HepG2 (cell line): ENCODE measurements around the gene ANKLE1. TPM values are rescaled to one million over a fixed set of nuclear protein-coding genes. Genes with fewer than 3 reads are reported as not detected.

ENCODE experiments used
- NFYB ChIP-seq: sonication (generic); formaldehyde crosslinking; IDR thresholded peaks from 2 replicates; pipeline ENCODE4 v1.4.0; 2020; ENCODE audit warnings: missing genetic modification reagents
- RARG ChIP-seq: sonication (generic); formaldehyde crosslinking; IDR thresholded peaks from 2 replicates; pipeline ENCODE4 v1.4.0; 2020; ENCODE audit warnings: low read depth, mild to moderate bottlenecking, missing genetic modification reagents
- SMAD9 ChIP-seq: sonication (generic); formaldehyde crosslinking; IDR thresholded peaks from 2 replicates; pipeline ENCODE4 v1.5.1; 2020; ENCODE audit warnings: mild to moderate bottlenecking, missing genetic modification reagents
- SMARCE1 ChIP-seq: fragments of 450-650 bp; IDR thresholded peaks from 2 replicates; pipeline ENCODE4 v1.6.1; 2017; ENCODE audit warnings: borderline replicate concordance
- YEATS4 ChIP-seq: sonication (generic); formaldehyde crosslinking; IDR thresholded peaks from 2 replicates; pipeline ENCODE4 v1.4.0; 2020; ENCODE audit warnings: missing genetic modification reagents, borderline replicate concordance
- ZNF121 ChIP-seq: sonication (generic); formaldehyde crosslinking; IDR thresholded peaks from 2 replicates; pipeline ENCODE4 v1.5.0; 2020; ENCODE audit warnings: mild to moderate bottlenecking, missing genetic modification reagents
- ZNF546 ChIP-seq: sonication (generic); formaldehyde crosslinking; conservative IDR thresholded peaks from 2 replicates; pipeline ENCODE4 v1.8.1; 2023; ENCODE audit warnings: mild to moderate bottlenecking, missing genetic modification reagents
- ZZZ3 ChIP-seq: sonication (generic); formaldehyde crosslinking; IDR thresholded peaks from 2 replicates; pipeline ENCODE4 v1.4.0; 2020; ENCODE audit warnings: missing genetic modification reagents, mild to moderate bottlenecking, borderline replicate concordance
- polyA plus RNA-seq, 8 experiments: library from polyadenylated mRNA; depleted of rRNA in 3 of 8; stranded (reverse) in 7 of 8; unstranded in 1 of 8; fragments of >200 nt; fragmentation: Illumina TruSeq in 4 of 8; extraction: Trizol in 4 of 8; gene quantifications; 2 replicates each; pipeline versions ENCODE4 v1.2.1 to v1.2.3, GENCODE V29; 2011 to 2016; ENCODE audit warnings: low read depth in 4 of 8, missing spikeins in 1 of 8, mixed read lengths in 1 of 8; ENCODE audit not compliant: insufficient read depth in 1 of 8
- total RNA-seq, 5 experiments: library from RNA; depleted of rRNA; stranded (reverse); fragments of >200 nt; fragmentation: Illumina TruSeq; extraction: Trizol; gene quantifications; 2 replicates each; pipeline ENCODE4 v1.2.3, GENCODE V29; 2016; ENCODE audit warnings: low read depth in 1 of 5
- TF ChIP-seq, protein P1 (sequence below): sonication (generic); formaldehyde crosslinking; IDR thresholded peaks from 2 replicates; pipeline ENCODE4 v1.4.0; 2020; ENCODE audit warnings: mild to moderate bottlenecking, missing genetic modification reagents
- TF ChIP-seq, protein P2 (sequence below): sonication (generic); formaldehyde crosslinking; conservative IDR thresholded peaks from 2 replicates; pipeline ENCODE4 v1.8.0; 2022; ENCODE audit warnings: mild to moderate bottlenecking, moderate library complexity, missing genetic modification reagents
- TF ChIP-seq, protein P3 (sequence below): sonication (generic); formaldehyde crosslinking; IDR thresholded peaks from 2 replicates; pipeline ENCODE4 v1.4.0; 2020; ENCODE audit warnings: missing genetic modification reagents, low read depth, mild to moderate bottlenecking, borderline replicate concordance
- TF ChIP-seq, protein P4 (sequence below): sonication (generic); formaldehyde crosslinking; IDR thresholded peaks from 2 replicates; pipeline ENCODE4 v1.5.0; 2020; ENCODE audit warnings: missing genetic modification reagents
- TF ChIP-seq, protein P5 (sequence below): sonication (generic); formaldehyde crosslinking; IDR thresholded peaks from 2 replicates; pipeline ENCODE4 v1.4.0; 2020; ENCODE audit warnings: missing genetic modification reagents, borderline replicate concordance

The ANKLE1 gene
- total and polyA plus RNA-seq, 2 of the 13 experiments (the other 11 are each of a cell fraction or from before 2014, with no cell fraction given), result 0.69 to 1.5 TPM

DNA sequence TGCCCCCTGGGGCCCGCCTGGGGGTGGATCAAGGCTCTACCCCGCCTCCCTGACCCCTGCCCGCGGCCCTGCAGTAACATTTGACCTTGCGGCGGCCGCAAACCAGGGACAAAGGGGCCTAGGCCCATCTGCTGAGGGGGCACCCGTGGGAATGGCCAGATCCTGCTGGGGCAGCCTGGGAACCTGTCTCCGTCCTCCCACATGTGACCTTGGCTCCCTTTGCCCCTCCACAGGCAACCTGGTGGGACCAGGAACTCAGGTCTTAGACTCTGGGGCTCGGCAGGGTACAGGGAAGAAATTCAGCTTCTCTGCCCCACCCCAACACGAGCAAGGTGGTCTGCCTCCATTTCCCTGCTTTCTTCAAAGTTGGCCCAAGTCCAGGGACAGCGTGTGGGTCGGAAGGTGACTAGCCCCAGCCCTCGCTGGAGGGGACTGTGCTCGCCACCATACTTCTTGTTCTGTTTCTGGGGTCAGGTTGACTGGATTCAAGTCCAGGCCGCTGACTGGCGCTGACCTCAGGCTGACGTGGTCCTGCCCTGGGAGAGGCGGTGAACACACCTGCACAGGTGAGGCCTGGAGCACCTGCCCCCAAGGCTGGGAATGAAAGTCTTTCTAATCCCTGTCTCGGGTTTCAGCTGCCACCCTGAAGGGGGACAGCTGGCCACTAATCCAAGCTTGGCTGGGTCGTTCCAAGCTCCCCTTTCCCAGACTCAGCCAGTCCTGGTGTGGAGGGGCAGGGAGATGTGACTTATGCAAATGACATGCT lies 33.5 kb upstream of the ANKLE1 start (continued):
- TF ChIP-seq, protein P1, sequence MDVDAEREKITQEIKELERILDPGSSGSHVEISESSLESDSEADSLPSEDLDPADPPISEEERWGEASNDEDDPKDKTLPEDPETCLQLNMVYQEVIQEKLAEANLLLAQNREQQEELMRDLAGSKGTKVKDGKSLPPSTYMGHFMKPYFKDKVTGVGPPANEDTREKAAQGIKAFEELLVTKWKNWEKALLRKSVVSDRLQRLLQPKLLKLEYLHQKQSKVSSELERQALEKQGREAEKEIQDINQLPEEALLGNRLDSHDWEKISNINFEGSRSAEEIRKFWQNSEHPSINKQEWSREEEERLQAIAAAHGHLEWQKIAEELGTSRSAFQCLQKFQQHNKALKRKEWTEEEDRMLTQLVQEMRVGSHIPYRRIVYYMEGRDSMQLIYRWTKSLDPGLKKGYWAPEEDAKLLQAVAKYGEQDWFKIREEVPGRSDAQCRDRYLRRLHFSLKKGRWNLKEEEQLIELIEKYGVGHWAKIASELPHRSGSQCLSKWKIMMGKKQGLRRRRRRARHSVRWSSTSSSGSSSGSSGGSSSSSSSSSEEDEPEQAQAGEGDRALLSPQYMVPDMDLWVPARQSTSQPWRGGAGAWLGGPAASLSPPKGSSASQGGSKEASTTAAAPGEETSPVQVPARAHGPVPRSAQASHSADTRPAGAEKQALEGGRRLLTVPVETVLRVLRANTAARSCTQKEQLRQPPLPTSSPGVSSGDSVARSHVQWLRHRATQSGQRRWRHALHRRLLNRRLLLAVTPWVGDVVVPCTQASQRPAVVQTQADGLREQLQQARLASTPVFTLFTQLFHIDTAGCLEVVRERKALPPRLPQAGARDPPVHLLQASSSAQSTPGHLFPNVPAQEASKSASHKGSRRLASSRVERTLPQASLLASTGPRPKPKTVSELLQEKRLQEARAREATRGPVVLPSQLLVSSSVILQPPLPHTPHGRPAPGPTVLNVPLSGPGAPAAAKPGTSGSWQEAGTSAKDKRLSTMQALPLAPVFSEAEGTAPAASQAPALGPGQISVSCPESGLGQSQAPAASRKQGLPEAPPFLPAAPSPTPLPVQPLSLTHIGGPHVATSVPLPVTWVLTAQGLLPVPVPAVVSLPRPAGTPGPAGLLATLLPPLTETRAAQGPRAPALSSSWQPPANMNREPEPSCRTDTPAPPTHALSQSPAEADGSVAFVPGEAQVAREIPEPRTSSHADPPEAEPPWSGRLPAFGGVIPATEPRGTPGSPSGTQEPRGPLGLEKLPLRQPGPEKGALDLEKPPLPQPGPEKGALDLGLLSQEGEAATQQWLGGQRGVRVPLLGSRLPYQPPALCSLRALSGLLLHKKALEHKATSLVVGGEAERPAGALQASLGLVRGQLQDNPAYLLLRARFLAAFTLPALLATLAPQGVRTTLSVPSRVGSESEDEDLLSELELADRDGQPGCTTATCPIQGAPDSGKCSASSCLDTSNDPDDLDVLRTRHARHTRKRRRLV, result no peak
- peak; percentile 70 for TF ChIP-seq YEATS4
- peak; percentile 90; the same call in 1 of the 2 replicates for TF ChIP-seq ZZZ3 (CRISPR knock-in tag)
- TF ChIP-seq ZNF546, result no peak
- TF ChIP-seq SMARCE1, result no peak
- TF ChIP-seq, protein P2, sequence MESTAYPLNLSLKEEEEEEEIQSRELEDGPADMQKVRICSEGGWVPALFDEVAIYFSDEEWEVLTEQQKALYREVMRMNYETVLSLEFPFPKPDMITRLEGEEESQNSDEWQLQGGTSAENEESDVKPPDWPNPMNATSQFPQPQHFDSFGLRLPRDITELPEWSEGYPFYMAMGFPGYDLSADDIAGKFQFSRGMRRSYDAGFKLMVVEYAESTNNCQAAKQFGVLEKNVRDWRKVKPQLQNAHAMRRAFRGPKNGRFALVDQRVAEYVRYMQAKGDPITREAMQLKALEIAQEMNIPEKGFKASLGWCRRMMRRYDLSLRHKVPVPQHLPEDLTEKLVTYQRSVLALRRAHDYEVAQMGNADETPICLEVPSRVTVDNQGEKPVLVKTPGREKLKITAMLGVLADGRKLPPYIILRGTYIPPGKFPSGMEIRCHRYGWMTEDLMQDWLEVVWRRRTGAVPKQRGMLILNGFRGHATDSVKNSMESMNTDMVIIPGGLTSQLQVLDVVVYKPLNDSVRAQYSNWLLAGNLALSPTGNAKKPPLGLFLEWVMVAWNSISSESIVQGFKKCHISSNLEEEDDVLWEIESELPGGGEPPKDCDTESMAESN (CRISPR knock-in tag), result peak; percentile 87
- no peak for TF ChIP-seq RARG (CRISPR knock-in tag)
- TF ChIP-seq ZNF121 (CRISPR knock-in tag), result peak; percentile 79
- TF ChIP-seq NFYB (CRISPR knock-in tag), result no peak
- TF ChIP-seq, protein P3, sequence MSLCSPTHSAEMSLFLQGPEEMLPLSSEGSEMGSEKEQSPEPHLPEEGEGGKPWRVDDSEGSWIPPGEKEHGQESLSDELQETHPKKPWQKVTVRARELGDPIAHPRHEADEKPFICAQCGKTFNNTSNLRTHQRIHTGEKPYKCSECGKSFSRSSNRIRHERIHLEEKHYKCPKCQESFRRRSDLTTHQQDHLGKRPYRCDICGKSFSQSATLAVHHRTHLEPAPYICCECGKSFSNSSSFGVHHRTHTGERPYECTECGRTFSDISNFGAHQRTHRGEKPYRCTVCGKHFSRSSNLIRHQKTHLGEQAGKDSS, result peak; percentile 78; the same call in 1 of the 2 replicates
- TF ChIP-seq SMAD9 (CRISPR knock-in tag), result no peak; the same call in 1 of the 2 replicates
- TF ChIP-seq, protein P4, sequence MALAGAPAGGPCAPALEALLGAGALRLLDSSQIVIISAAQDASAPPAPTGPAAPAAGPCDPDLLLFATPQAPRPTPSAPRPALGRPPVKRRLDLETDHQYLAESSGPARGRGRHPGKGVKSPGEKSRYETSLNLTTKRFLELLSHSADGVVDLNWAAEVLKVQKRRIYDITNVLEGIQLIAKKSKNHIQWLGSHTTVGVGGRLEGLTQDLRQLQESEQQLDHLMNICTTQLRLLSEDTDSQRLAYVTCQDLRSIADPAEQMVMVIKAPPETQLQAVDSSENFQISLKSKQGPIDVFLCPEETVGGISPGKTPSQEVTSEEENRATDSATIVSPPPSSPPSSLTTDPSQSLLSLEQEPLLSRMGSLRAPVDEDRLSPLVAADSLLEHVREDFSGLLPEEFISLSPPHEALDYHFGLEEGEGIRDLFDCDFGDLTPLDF (CRISPR knock-in tag), result no peak
- TF ChIP-seq, protein P5, sequence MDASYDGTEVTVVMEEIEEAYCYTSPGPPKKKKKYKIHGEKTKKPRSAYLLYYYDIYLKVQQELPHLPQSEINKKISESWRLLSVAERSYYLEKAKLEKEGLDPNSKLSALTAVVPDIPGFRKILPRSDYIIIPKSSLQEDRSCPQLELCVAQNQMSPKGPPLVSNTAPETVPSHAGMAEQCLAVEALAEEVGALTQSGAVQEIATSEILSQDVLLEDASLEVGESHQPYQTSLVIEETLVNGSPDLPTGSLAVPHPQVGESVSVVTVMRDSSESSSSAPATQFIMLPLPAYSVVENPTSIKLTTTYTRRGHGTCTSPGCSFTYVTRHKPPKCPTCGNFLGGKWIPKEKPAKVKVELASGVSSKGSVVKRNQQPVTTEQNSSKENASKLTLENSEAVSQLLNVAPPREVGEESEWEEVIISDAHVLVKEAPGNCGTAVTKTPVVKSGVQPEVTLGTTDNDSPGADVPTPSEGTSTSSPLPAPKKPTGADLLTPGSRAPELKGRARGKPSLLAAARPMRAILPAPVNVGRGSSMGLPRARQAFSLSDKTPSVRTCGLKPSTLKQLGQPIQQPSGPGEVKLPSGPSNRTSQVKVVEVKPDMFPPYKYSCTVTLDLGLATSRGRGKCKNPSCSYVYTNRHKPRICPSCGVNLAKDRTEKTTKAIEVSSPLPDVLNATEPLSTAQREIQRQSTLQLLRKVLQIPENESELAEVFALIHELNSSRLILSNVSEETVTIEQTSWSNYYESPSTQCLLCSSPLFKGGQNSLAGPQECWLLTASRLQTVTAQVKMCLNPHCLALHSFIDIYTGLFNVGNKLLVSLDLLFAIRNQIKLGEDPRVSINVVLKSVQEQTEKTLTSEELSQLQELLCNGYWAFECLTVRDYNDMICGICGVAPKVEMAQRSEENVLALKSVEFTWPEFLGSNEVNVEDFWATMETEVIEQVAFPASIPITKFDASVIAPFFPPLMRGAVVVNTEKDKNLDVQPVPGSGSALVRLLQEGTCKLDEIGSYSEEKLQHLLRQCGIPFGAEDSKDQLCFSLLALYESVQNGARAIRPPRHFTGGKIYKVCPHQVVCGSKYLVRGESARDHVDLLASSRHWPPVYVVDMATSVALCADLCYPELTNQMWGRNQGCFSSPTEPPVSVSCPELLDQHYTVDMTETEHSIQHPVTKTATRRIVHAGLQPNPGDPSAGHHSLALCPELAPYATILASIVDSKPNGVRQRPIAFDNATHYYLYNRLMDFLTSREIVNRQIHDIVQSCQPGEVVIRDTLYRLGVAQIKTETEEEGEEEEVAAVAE (CRISPR knock-in tag), result no peak
